Neural progenitor cell (in vitro differentiated cells): Measurements from ENCODE around the gene ADO.

Experiments
- EZH2 ChIP-seq: fragments of 200-600 bp; sonication (generic); IDR thresholded peaks from 2 replicates; pipeline ENCODE4 v1.6.1; 2017; ENCODE audit warnings: antibody characterized with exemption, mild to moderate bottlenecking, moderate library complexity
- EZH2phosphoT487 ChIP-seq: fragments of 200-600 bp; sonication (generic); IDR thresholded peaks from 2 replicates; pipeline ENCODE4 v1.6.1; 2017; ENCODE audit warnings: antibody characterized with exemption
- TF ChIP-seq, protein P1 (sequence below): fragments of 200-600 bp; sonication (generic); IDR thresholded peaks from 2 replicates; pipeline ENCODE4 v1.5.1; 2017; ENCODE audit warnings: antibody characterized with exemption, mild to moderate bottlenecking

DNA sequence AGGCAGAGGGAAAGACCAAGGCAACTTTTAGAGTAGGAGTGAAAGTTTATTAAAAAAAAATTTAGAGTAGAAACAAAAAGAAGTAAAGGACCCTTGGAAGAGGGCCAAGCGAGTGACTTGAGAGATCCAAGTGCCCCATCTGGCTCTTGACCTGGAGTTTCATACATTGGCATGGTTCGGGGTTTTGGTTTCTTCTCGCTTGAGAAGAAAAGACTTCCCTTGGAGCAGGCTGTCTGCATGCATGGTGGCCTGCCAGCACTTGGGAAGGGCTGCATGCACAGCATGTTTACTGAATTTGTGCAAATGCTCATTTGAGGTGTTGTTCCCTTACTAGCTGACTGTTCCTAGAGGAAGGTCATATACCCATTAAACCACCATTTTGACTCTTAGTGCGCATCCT, 8.8 kb upstream of the ADO start:
- no peak for TF ChIP-seq EZH2
- TF ChIP-seq, protein P1, sequence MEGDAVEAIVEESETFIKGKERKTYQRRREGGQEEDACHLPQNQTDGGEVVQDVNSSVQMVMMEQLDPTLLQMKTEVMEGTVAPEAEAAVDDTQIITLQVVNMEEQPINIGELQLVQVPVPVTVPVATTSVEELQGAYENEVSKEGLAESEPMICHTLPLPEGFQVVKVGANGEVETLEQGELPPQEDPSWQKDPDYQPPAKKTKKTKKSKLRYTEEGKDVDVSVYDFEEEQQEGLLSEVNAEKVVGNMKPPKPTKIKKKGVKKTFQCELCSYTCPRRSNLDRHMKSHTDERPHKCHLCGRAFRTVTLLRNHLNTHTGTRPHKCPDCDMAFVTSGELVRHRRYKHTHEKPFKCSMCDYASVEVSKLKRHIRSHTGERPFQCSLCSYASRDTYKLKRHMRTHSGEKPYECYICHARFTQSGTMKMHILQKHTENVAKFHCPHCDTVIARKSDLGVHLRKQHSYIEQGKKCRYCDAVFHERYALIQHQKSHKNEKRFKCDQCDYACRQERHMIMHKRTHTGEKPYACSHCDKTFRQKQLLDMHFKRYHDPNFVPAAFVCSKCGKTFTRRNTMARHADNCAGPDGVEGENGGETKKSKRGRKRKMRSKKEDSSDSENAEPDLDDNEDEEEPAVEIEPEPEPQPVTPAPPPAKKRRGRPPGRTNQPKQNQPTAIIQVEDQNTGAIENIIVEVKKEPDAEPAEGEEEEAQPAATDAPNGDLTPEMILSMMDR, result no peak
- no peak for TF ChIP-seq EZH2phosphoT487
